ENCODE data around the gene TMTC3.

Gene TMTC3

GRCh38 chr12:88223519-88223918 is 81.4 kb downstream of the TMTC3 start:
- no peak for DNase-seq (ENCODE audit: extremely low read depth in 1 of 2, low read depth in 1 of 2)

- DNase-seq (ENCODE audit: extremely low read depth in 1 of 2, low read depth in 1 of 2): no peak
These were observed 83.7 kb downstream of the TMTC3 start for GRCh38 chr12:88225776-88226175.

DNA sequence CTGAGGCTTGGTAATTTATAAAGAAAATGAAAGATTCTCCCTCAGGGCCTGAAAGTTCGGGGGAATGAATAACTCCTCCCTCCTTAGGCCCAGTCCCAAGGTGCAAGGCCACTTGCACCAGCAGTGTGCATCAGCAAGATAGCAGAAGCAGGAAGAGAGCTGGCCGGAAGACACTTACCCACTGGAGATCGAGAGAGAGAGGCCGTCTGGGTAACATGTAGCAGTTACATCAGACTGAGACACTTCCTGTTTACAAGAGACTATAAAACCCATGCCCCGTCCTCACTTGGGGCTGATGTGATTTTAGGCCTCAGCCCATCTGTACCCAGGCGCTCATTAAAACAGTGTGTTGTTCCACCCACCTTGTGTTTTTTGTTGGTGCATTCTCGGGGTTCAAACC is 85.2 kb downstream of the TMTC3 start:
- DNase-seq (ENCODE audit: extremely low read depth in 1 of 2, low read depth in 1 of 2): no peak

GRCh38 chr12:88227871-88228270 is 85.8 kb downstream of the TMTC3 start:
- no peak for DNase-seq (ENCODE audit: extremely low read depth in 1 of 2, low read depth in 1 of 2)

GRCh38 chr12:88228720-88229119 is 86.6 kb downstream of the TMTC3 start:
- no peak for DNase-seq (ENCODE audit: extremely low read depth in 1 of 2, low read depth in 1 of 2)

DNA sequence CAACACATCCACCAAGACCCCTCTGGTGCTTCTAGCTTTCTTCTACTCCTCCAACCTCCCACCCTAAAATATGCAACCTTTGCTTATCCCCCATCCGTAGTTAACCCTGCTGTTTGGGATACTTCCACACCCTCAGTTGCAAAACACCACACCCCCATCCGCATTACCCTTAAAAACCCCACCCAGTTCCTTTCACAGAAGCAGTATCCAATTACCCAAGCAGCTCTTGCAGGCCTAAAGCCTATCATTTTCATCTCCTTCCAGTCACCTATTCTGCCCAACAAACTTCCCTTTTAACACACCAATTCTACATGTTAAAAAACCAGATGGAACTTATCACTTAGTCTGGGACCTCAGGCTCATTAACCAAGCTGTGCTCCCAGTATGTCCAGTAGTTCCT is 88.2 kb downstream of the TMTC3 start:
- no peak for DNase-seq (ENCODE audit: extremely low read depth in 1 of 2, low read depth in 1 of 2)

- DNase-seq (ENCODE audit: extremely low read depth in 1 of 2, low read depth in 1 of 2): no peak
These were observed 93.2 kb downstream of the TMTC3 start for GRCh38 chr12:88235183-88235833.

DNA sequence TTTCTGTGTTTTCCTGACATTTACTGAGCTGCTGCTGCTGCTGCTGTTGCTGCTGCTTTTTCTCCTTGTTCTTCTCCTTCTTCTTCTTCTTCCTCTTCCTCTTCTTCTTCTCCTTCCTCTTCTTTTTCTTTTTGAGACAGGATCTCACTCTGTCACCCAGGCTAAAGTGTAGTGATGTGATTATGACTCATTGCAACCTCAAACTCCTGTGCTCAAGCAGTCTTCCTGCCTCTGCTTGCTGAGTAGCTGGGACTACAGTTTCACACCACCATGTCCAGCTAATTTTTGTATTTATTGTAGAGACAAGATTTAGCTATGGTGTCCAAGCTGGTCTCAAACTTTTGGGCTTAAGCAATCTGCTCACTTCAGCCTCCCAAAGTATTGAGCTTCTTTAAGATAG is 95.8 kb downstream of the TMTC3 start:
- no peak for DNase-seq (ENCODE audit: extremely low read depth in 1 of 2, low read depth in 1 of 2)

DNA sequence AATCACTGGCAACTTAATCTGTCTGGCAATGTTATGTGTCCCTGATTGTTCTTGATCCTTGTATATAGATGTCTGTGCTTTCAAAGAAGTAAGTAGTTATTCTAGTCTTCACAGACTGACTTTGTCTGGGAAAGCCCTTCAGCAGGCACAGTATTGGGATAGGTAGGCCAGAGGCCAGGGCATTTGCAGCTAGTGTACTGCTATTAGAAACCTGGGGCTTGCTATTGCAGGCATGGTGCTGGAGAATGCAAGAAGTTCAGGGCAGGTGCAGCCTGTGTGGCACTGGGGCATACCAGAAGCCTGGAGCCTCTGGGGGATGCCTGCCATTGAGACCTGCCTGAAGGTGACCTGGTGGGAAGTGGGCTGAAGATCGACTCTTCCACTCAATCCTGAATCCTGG is 96.3 kb downstream of the TMTC3 start:
- no peak for DNase-seq (ENCODE audit: extremely low read depth in 1 of 2, low read depth in 1 of 2)

DNA sequence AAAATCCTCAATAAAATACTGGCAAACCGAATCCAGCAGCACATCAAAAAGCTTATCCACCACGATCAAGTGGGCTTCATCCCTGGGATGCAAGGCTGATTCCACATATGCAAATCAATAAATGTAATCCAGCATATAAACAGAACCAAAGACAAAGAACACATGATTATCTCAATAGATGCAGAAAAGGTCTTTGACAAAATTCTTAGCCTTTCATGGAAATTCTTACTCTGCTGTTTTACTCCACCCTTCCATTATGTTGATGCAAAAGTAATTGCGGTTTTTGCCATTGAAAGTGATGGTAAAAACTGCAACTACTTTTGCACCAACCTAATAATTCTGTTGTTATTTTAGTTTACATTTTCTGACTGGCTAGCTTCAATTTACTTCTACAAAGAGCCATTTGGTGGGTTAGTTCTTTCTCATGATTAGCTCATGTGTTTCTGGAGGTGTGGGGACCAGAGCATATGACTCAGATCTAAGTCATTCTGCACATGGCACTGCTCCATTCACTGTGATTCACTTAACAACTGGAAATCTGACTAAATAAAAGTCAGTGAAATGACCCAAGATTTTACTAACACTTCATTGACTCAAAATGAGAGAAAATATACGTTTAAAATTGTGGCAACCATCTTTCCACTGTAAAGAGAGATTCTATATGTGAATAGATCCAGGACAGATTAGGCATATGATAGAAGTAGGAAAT is 99.9 kb downstream of the TMTC3 start:
- no peak for DNase-seq (ENCODE audit: extremely low read depth in 1 of 2, low read depth in 1 of 2)

GRCh38 chr12:88242571-88242925 is 100.4 kb downstream of the TMTC3 start:
- no peak for DNase-seq (ENCODE audit: extremely low read depth in 1 of 2, low read depth in 1 of 2)

GRCh38 chr12:88242939-88243338 is 100.8 kb downstream of the TMTC3 start:
- no peak for DNase-seq (ENCODE audit: extremely low read depth in 1 of 2, low read depth in 1 of 2)

DNA sequence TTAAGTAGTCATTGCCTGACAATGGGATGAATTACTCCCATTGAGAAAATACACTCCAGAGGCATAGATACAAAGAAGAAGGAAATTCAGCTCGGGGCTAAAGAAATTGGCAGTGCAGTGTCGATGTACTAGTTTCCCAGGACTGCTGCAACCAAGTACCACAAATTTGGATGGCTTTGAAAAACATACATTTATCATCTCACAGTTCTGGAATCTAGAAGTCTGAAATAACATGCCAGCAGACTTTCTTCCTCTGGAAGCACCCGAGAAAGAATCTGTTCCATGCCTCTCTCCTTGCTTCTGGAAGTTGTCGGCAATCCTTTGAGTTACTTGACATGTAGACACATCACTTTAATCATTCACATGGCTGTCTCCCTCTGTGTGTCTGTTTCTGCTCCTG is 101.9 kb downstream of the TMTC3 start:
- DNase-seq (ENCODE audit: extremely low read depth in 1 of 2, low read depth in 1 of 2): no peak

- DNase-seq (ENCODE audit: extremely low read depth in 1 of 2, low read depth in 1 of 2): no peak
These were observed 103.8 kb downstream of the TMTC3 start for GRCh38 chr12:88245905-88246304.

GRCh38 chr12:88247241-88247643 is 105.1 kb downstream of the TMTC3 start:
- no peak for DNase-seq (ENCODE audit: extremely low read depth in 1 of 2, low read depth in 1 of 2)

- DNase-seq (ENCODE audit: extremely low read depth in 1 of 2, low read depth in 1 of 2): no peak
These were observed 106.5 kb downstream of the TMTC3 start for GRCh38 chr12:88248606-88249005.
